Activated CD8-positive, alpha-beta memory T cell treated with anti-CD3 and anti-CD28 coated beads, Interleukin-2, amount 10 ng/mL, durations not matched to agents 7 days and 5 days (primary cell): ENCODE data around the gene TSHZ2. TPM values are rescaled to one million over a fixed set of nuclear protein-coding genes. Genes with fewer than 3 reads are reported as not detected.
"Not testable (repeated sequence)": the region's sequence is repeated elsewhere in the genome, so short reads cannot be mapped to it uniquely, and the experiment has no call there.

Source experiments
- ATAC-seq: fragments of 150-1000 bp; cut with Tn5 transposase; one replicate; pipeline ENCODE4 v1.10.0; 2021; ENCODE audit warnings: moderate library complexity
- CTCF ChIA-PET: fragments of 350-600 bp; sonication (Branson Sonifier 250); formaldehyde crosslinking; loops from one replicate; lab custom pipeline; 2021; ENCODE audit warnings: antibody characterized with exemption; lab: Charles Lee
- DNase-seq: peaks from one replicate; pipeline ENCODE4 v3.0.0-alpha.2; 2020
- H3K27ac Mint-ChIP-seq: one replicate; pipeline ENCODE4 v1.8.0; 2021; ENCODE audit warnings: mild to moderate bottlenecking, mixed read lengths
- H3K27me3 Mint-ChIP-seq: one replicate; pipeline ENCODE4 v1.8.0; 2021; ENCODE audit warnings: mixed read lengths
- H3K36me3 Mint-ChIP-seq: one replicate; pipeline ENCODE4 v1.8.0; 2021; ENCODE audit warnings: mild to moderate bottlenecking, mixed read lengths
- H3K4me1 Mint-ChIP-seq: one replicate; pipeline ENCODE4 v1.8.0; 2021; ENCODE audit warnings: mixed read lengths
- H3K4me3 Mint-ChIP-seq: one replicate; pipeline ENCODE4 v1.8.0; 2021; ENCODE audit warnings: mild to moderate bottlenecking, moderate library complexity, mixed read lengths
- H3K9me3 Mint-ChIP-seq: one replicate; pipeline ENCODE4 v1.8.0; 2022; ENCODE audit warnings: low read depth, mixed read lengths
- total RNA-seq, 2 experiments: library from RNA; stranded (reverse); gene quantifications; one replicate each; pipeline ENCODE4 v1.2.3, GENCODE V29; 2021

Gene TSHZ2
- total RNA-seq, 2 experiments from 2014 or later, result 0.18 to 1.9 TPM

GRCh38 chr20:53319716-53320115 is 347.6 kb downstream of the TSHZ2 start:
- ATAC-seq, result no peak
- H3K4me3 Mint-ChIP-seq, result no peak overlapping the region
- peaks cover 2% of the 10 kb centered on the region for H3K36me3 Mint-ChIP-seq
- peaks cover 10% of the 10 kb centered on the region for H3K4me1 Mint-ChIP-seq
- CTCF ChIA-PET, result no interaction called here
- H3K27ac Mint-ChIP-seq, result no peak overlapping the region
- H3K9me3 Mint-ChIP-seq, result no peaks in the 10 kb centered on the region
- no peaks in the 10 kb centered on the region for H3K27me3 Mint-ChIP-seq
- no peak for DNase-seq

GRCh38 chr20:53320701-53321100 is 348.5 kb downstream of the TSHZ2 start:
- H3K4me3 Mint-ChIP-seq, result no peak overlapping the region
- no peaks in the 10 kb centered on the region for H3K9me3 Mint-ChIP-seq
- CTCF ChIA-PET, result no interaction called here
- DNase-seq (no peak), ATAC-seq (no peak)
- H3K36me3 Mint-ChIP-seq, result peaks cover 2% of the 10 kb centered on the region
- peaks cover 10% of the 10 kb centered on the region for H3K4me1 Mint-ChIP-seq
- H3K27me3 Mint-ChIP-seq, result no peaks in the 10 kb centered on the region
- H3K27ac Mint-ChIP-seq, result no peak overlapping the region

GRCh38 chr20:53321596-53321995 is 349.4 kb downstream of the TSHZ2 start:
- no peak overlapping the region for H3K4me3 Mint-ChIP-seq
- ATAC-seq, result no peak
- no peak overlapping the region for H3K27ac Mint-ChIP-seq
- peaks cover 10% of the 10 kb centered on the region for H3K4me1 Mint-ChIP-seq
- DNase-seq, result no peak
- H3K36me3 Mint-ChIP-seq, result peaks cover 2% of the 10 kb centered on the region
- H3K9me3 Mint-ChIP-seq, result no peaks in the 10 kb centered on the region
- CTCF ChIA-PET, result interaction anchor here (1.5 kb wide), 1 partner anchor 17 kb away, joined by 3 read pairs; no protein-coding TSS in a partner anchor
- H3K27me3 Mint-ChIP-seq, result no peaks in the 10 kb centered on the region

- Mint-ChIP-seq H3K27ac (peak overlapping the region; percentile 47), H3K4me1 (peaks cover 10% of the 10 kb centered on the region), H3K27me3 (no peaks in the 10 kb centered on the region), H3K36me3 (peaks cover 2% of the 10 kb centered on the region), H3K9me3 (no peaks in the 10 kb centered on the region), H3K4me3 (no peak overlapping the region)
- CTCF ChIA-PET, result interaction anchor here (1.5 kb wide), 1 partner anchor 16 kb away, joined by 3 read pairs; no protein-coding TSS in a partner anchor
- no peak for DNase-seq
- peak; percentile 45 for ATAC-seq
Measured at GRCh38 chr20:53322651-53323050, 350.5 kb downstream of the TSHZ2 start.

- DNase-seq, CTCF ChIA-PET, H3K4me1 Mint-ChIP-seq, H3K4me3 Mint-ChIP-seq, H3K36me3 Mint-ChIP-seq, H3K27ac Mint-ChIP-seq, H3K9me3 Mint-ChIP-seq, H3K27me3 Mint-ChIP-seq, ATAC-seq: not testable (repeated sequence)
Measured at GRCh38 chr20:53323460-53323859, 351.3 kb downstream of the TSHZ2 start.

- ATAC-seq (no peak), DNase-seq (no peak)
- H3K27me3 Mint-ChIP-seq, result no peaks in the 10 kb centered on the region
- peaks cover 2% of the 10 kb centered on the region for H3K36me3 Mint-ChIP-seq
- no peak overlapping the region for H3K4me3 Mint-ChIP-seq
- CTCF ChIA-PET, result no interaction called here
- no peaks in the 10 kb centered on the region for H3K9me3 Mint-ChIP-seq
- no peak overlapping the region for H3K27ac Mint-ChIP-seq
- H3K4me1 Mint-ChIP-seq, result peaks cover 10% of the 10 kb centered on the region
Measured at GRCh38 chr20:53324816-53325215, 352.7 kb downstream of the TSHZ2 start.

GRCh38 chr20:53328961-53329360 is 356.8 kb downstream of the TSHZ2 start:
- peaks cover 2% of the 10 kb centered on the region for H3K27me3 Mint-ChIP-seq
- ATAC-seq (no peak), DNase-seq (no peak)
- no peak overlapping the region for H3K4me3 Mint-ChIP-seq
- no peaks in the 10 kb centered on the region for H3K36me3 Mint-ChIP-seq
- CTCF ChIA-PET, result no interaction called here
- H3K27ac Mint-ChIP-seq, result no peak overlapping the region
- no peaks in the 10 kb centered on the region for H3K4me1 Mint-ChIP-seq
- H3K9me3 Mint-ChIP-seq, result no peaks in the 10 kb centered on the region

- no peaks in the 10 kb centered on the region for H3K9me3 Mint-ChIP-seq
- peaks cover 2% of the 10 kb centered on the region for H3K27me3 Mint-ChIP-seq
- ATAC-seq (no peak), DNase-seq (no peak)
- no peaks in the 10 kb centered on the region for H3K4me1 Mint-ChIP-seq
- H3K4me3 Mint-ChIP-seq, result no peak overlapping the region
- CTCF ChIA-PET, result no interaction called here
- no peaks in the 10 kb centered on the region for H3K36me3 Mint-ChIP-seq
- H3K27ac Mint-ChIP-seq, result no peak overlapping the region
Measured at GRCh38 chr20:53329781-53330180, 357.6 kb downstream of the TSHZ2 start.

- Mint-ChIP-seq H3K27me3 (peaks cover 2% of the 10 kb centered on the region), H3K27ac (no peak overlapping the region)
Measured at GRCh38 chr20:53330601-53331140, 358.5 kb downstream of the TSHZ2 start.

GRCh38 chr20:53331151-53331973 is 359.2 kb downstream of the TSHZ2 start:
- no peak overlapping the region for H3K27ac Mint-ChIP-seq
- CTCF ChIA-PET, result no interaction called here
- no peaks in the 10 kb centered on the region for H3K9me3 Mint-ChIP-seq
- DNase-seq, result no peak
- ATAC-seq, result no peak
- peaks cover 2% of the 10 kb centered on the region for H3K27me3 Mint-ChIP-seq
- no peak overlapping the region for H3K4me3 Mint-ChIP-seq
- H3K4me1 Mint-ChIP-seq, result no peaks in the 10 kb centered on the region
- no peaks in the 10 kb centered on the region for H3K36me3 Mint-ChIP-seq

More at GRCh38 chr20:53330601-53331140, 358.5 kb downstream of the TSHZ2 start:
- Mint-ChIP-seq H3K9me3 (no peaks in the 10 kb centered on the region), H3K36me3 (no peaks in the 10 kb centered on the region), H3K4me3 (no peak overlapping the region), H3K4me1 (no peaks in the 10 kb centered on the region)
- ATAC-seq, result no peak
- CTCF ChIA-PET, result no interaction called here
- no peak for DNase-seq

GRCh38 chr20:53332022-53332837 is 360.1 kb downstream of the TSHZ2 start:
- no peak for ATAC-seq
- peaks cover 2% of the 10 kb centered on the region for H3K27me3 Mint-ChIP-seq
- H3K4me1 Mint-ChIP-seq, result no peaks in the 10 kb centered on the region
- no peak for DNase-seq
- no peak overlapping the region for H3K27ac Mint-ChIP-seq
- no peak overlapping the region for H3K4me3 Mint-ChIP-seq
- H3K36me3 Mint-ChIP-seq, result no peaks in the 10 kb centered on the region
- H3K9me3 Mint-ChIP-seq, result no peaks in the 10 kb centered on the region
- CTCF ChIA-PET, result no interaction called here

GRCh38 chr20:53334861-53335260 is 362.7 kb downstream of the TSHZ2 start:
- peaks cover 2% of the 10 kb centered on the region for H3K27me3 Mint-ChIP-seq
- no peaks in the 10 kb centered on the region for H3K36me3 Mint-ChIP-seq
- ATAC-seq (no peak), DNase-seq (no peak)
- H3K4me1 Mint-ChIP-seq, result no peaks in the 10 kb centered on the region
- CTCF ChIA-PET, result no interaction called here
- no peak overlapping the region for H3K4me3 Mint-ChIP-seq
- H3K9me3 Mint-ChIP-seq, result no peaks in the 10 kb centered on the region
- H3K27ac Mint-ChIP-seq, result no peak overlapping the region

GRCh38 chr20:53335555-53335954 is 363.4 kb downstream of the TSHZ2 start:
- H3K27ac Mint-ChIP-seq, result no peak overlapping the region
- H3K4me1 Mint-ChIP-seq, result no peaks in the 10 kb centered on the region
- CTCF ChIA-PET, result interaction anchor here (1.1 kb wide), 1 partner anchor 620 kb away, joined by 3 read pairs; no protein-coding TSS in a partner anchor
- no peak overlapping the region for H3K4me3 Mint-ChIP-seq
- peaks cover 2% of the 10 kb centered on the region for H3K27me3 Mint-ChIP-seq
- H3K9me3 Mint-ChIP-seq, result no peaks in the 10 kb centered on the region
- no peaks in the 10 kb centered on the region for H3K36me3 Mint-ChIP-seq
- DNase-seq (no peak), ATAC-seq (no peak)
